ENCODE results near the gene BMP7. TPM values are rescaled to one million over a fixed set of nuclear protein-coding genes. Genes with fewer than 3 reads are reported as not detected.

BMP7 gene
- total and polyA plus RNA-seq, 2 of the 8 experiments (the other 6 are each of a cell fraction or from before 2014, with no cell fraction given): 9.2 to 14.7 TPM

DNA sequence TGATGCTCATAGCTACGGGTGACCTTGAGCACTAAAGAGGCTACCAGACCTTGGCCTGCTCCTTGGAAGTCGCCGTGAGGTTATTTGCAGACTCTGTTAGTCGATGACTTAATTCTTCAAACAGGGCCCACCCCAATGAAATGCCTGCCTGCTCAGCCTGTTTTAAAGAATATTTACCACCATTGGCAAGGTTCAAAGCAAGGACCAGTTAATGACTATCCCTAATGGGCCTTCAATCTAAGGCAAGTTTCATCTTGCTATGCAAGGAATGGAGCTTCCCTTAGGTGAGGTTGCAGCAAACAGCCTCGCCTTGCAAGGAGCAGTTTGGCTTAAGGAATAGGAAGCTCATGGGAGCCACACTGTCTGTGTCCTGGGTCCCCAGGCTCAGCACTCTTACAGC, 40.3 kb upstream of the BMP7 start:
- WGBS, 2 experiments (ENCODE audit: extremely low coverage in 1 of 2, insufficient coverage in 1 of 2, insufficient read length in 1 of 2, insufficient replicate concordance in 2 of 2, low coverage in 1 of 2, low lambda C conversion rate in 2 of 2, missing lambda C conversion rate in 1 of 2): 94% methylated on average over 5 of the region's 5 CpGs; no CpG with 5 or more reads in 1 of the 2 experiments
- DNase-seq (ENCODE audit: low read depth in 1 of 2, low spot score in 2 of 2) (no peak), FAIRE-seq (no peak)
- no peaks in the 10 kb centered on the region; a peak in 1 of 7 replicates for H3K27me3 ChIP-seq (replicated peaks in 1 of 4; ENCODE audit: control insufficient read depth in 3 of 4, extremely low read depth in 1 of 4, insufficient read depth in 3 of 4, low read length in 3 of 4)
- no peak overlapping the region for H3K4me2 ChIP-seq (ENCODE audit: insufficient read depth in 1 of 2, low read depth in 2 of 2, low read length in 2 of 2)
- no peak overlapping the region for H4K5ac ChIP-seq (ENCODE audit: insufficient read length, low read depth, low read length)
- H2BK15ac ChIP-seq (ENCODE audit: low read length): no peak overlapping the region
- H3K4me1 ChIP-seq (replicated peaks in 1 of 4; ENCODE audit: control insufficient read depth in 3 of 4, insufficient read depth in 4 of 4, low read length in 3 of 4): no peaks in the 10 kb centered on the region
- no peaks in the 10 kb centered on the region for H3K79me1 ChIP-seq (ENCODE audit: low read depth, low read length)
- H3K23ac ChIP-seq (ENCODE audit: insufficient read length): no peak overlapping the region
- H2AK5ac ChIP-seq (ENCODE audit: low read depth, low read length): no peak overlapping the region
- no peak overlapping the region for H3K18ac ChIP-seq (ENCODE audit: extremely low read depth, low read length)
- CTCF ChIA-PET (ENCODE audit: partially characterized antibody): interaction anchor here (0.6 to 1.8 kb wide), 11 partner anchors 16 to 241 kb away, joined by 3 to 5 read pairs (median 3); no protein-coding TSS in a partner anchor
- H2AFZ ChIP-seq (ENCODE audit: low read length): no peak overlapping the region
- no peaks in the 10 kb centered on the region for H4K20me1 ChIP-seq (replicated peaks in 1 of 2; ENCODE audit: control insufficient read depth in 1 of 2, insufficient read depth in 2 of 2, low read length in 2 of 2)
- POLR2A ChIA-PET (ENCODE audit: partially characterized antibody): no interaction called here
- H3K23me2 ChIP-seq (ENCODE audit: low read depth, low read length): no peaks in the 10 kb centered on the region
- H4K8ac ChIP-seq (ENCODE audit: extremely low read depth, insufficient read depth, low read length): no peak overlapping the region
- no peak overlapping the region for H2BK12ac ChIP-seq (ENCODE audit: low read depth, low read length)
- H3K79me2 ChIP-seq (ENCODE audit: control insufficient read depth in 1 of 2, insufficient read depth in 2 of 2, low read length in 2 of 2): no peaks in the 10 kb centered on the region
- H2BK20ac ChIP-seq (ENCODE audit: low read length): no peak overlapping the region
- no peak overlapping the region for H2BK120ac ChIP-seq (replicated peaks; ENCODE audit: low read depth, low read length)
- no peak overlapping the region for H3K14ac ChIP-seq (ENCODE audit: insufficient read length)
- no peak overlapping the region for H3K4me3 ChIP-seq (ENCODE audit: extremely low read depth in 1 of 4, insufficient read depth in 2 of 4, low read depth in 3 of 4, low read length in 4 of 4)
- H3K56ac ChIP-seq (replicated peaks; ENCODE audit: insufficient read length, low read depth, low read length): no peak overlapping the region
- H2BK5ac ChIP-seq (ENCODE audit: low read depth, low read length): no peak overlapping the region
- H4K91ac ChIP-seq (replicated peaks; ENCODE audit: insufficient read length, low read length): no peak overlapping the region
- no peaks in the 10 kb centered on the region for H3K36me3 ChIP-seq (ENCODE audit: control insufficient read depth in 2 of 4, insufficient read depth in 4 of 4, low read length in 3 of 4)
- H3K4ac ChIP-seq (replicated peaks; ENCODE audit: insufficient read length, low read depth, low read length): no peak overlapping the region
- TF ChIP-seq KDM4A (IDR thresholded peaks at IDR 0.05; ENCODE audit: low read depth, low read length, severe bottlenecking) (no peak), NANOG (IDR thresholded peaks at IDR 0.05; ENCODE audit: insufficient read depth, low read depth, low read length, poor library complexity, severe bottlenecking) (no peak), EGR1 (IDR thresholded peaks at IDR 0.05; ENCODE audit: borderline replicate concordance, low read depth, low read length) (no peak), POLR2A (IDR thresholded peaks at IDR 0.05; ENCODE audit: control extremely low read depth in 1 of 2, low read depth in 2 of 2, low read length in 2 of 2) (no peak), CREB1 (IDR thresholded peaks at IDR 0.05) (no peak), SIN3A (conservative IDR thresholded peaks at IDR 0.05 in 1 of 2, IDR thresholded peaks at IDR 0.05 in 1 of 2; ENCODE audit: low read depth in 1 of 2, low read length in 2 of 2) (no peak), PHF8 (conservative IDR thresholded peaks at IDR 0.05; ENCODE audit: low read depth, low read length) (no peak), SIX5 (IDR thresholded peaks at IDR 0.05; ENCODE audit: low read depth, low read length) (no peak), RXRA (IDR thresholded peaks at IDR 0.05; ENCODE audit: insufficient read depth, low read depth, low read length) (no peak)
- no peak overlapping the region for H3K9ac ChIP-seq (replicated peaks in 1 of 4; ENCODE audit: extremely low read depth in 1 of 4, low read depth in 3 of 4, low read length in 3 of 4)
- no peaks in the 10 kb centered on the region for H3K9me3 ChIP-seq (ENCODE audit: insufficient read depth in 2 of 2, low read depth in 1 of 2, low read length in 1 of 2)
- H3K27ac ChIP-seq (ENCODE audit: low read depth, low read length): no peak overlapping the region

Data from H1 (cell line).